ENCODE data around the gene ARHGAP42.

The ARHGAP42 gene

GRCh38 chr11:101031713-101032112 is 344.6 kb downstream of the ARHGAP42 start:
- DNase-seq: no peak

GRCh38 chr11:101032991-101033390 is 345.9 kb downstream of the ARHGAP42 start:
- no peak for DNase-seq

- DNase-seq: peak; percentile 13
Observed at GRCh38 chr11:101034076-101034475, 347.0 kb downstream of the ARHGAP42 start.

- no peak for DNase-seq
Observed at GRCh38 chr11:101035872-101036271, 348.8 kb downstream of the ARHGAP42 start.
